GM19025 (cell line): ENCODE results near the gene DRAM1.
"Not testable (repeated sequence)": the region's sequence is repeated elsewhere in the genome, so short reads cannot be mapped to it uniquely, and the experiment has no call there.

Experiments used
- ATAC-seq: cut with Tn5 transposase; IDR thresholded peaks from one replicate; pipeline ENCODE4 v1.9.1; 2021; ENCODE audit warnings: mild to moderate bottlenecking, low read depth, moderate library complexity; ENCODE audit not compliant: unreplicated experiment

The DRAM1 gene

GRCh38 chr12:101892794-101893193 is 15.4 kb downstream of the DRAM1 start:
- ATAC-seq, result no peak

DNA sequence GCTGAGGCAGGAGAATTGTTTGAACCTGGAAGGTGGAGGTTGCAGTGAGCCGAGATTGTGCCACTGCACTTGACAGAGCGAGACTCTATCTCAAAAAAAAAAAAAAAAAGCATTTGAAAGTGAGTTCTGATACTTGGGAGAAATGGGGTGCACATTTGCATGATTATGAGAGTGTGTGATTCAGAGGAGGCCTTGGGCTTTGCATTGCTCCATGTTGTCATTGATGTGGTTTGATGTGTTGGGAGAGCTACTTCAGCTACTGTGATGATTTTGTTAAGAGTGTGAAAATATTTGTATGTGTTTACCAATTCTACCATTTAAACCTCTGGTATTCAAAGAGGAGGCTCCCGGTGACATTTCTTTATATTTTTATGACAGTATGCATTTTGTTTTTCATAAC is 24.4 kb downstream of the DRAM1 start:
- no peak for ATAC-seq

GRCh38 chr12:101902641-101903040 is 25.3 kb downstream of the DRAM1 start:
- no peak for ATAC-seq

DNA sequence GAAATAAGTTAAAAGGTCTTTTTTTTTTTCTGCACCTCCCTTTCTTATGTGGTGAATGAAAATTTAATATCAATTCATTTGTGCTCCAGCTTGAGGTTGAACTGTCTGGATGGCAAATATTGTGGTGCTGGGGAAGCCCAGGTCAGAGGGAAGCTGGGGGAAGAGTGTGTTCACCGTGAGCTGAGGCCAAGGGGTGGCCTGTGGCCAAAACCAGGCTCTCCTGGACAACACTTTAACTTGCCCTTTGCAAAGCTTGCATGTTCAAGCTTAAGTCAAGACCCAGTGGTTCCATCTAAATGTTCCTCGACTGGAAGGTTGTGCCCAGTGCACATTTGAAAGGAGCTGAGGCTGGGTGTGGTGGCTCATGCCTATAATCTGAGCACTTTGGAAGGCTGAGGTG is 28.8 kb downstream of the DRAM1 start:
- no peak for ATAC-seq

- no peak for ATAC-seq
These were observed 31.0 kb downstream of the DRAM1 start for GRCh38 chr12:101908395-101908794.

DNA sequence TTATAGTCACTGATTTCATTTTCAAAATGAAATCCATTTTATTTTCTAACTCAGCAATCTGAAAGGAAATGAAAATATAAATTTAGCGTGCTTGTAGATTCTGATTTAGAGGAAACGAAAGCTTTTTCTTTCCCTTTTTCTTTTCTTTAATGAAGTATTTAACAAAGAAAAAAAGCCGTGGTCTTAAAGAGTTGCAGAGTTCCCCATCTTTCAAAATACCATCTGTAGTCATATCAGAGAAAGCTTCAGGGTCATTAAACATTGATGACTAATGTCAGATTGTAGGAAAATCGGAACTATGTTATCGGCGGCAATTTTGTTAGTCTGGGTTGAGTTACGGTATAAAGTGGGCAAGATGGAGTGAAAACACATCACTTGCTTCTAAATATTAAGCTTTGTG is 32.3 kb downstream of the DRAM1 start:
- no peak for ATAC-seq

DNA sequence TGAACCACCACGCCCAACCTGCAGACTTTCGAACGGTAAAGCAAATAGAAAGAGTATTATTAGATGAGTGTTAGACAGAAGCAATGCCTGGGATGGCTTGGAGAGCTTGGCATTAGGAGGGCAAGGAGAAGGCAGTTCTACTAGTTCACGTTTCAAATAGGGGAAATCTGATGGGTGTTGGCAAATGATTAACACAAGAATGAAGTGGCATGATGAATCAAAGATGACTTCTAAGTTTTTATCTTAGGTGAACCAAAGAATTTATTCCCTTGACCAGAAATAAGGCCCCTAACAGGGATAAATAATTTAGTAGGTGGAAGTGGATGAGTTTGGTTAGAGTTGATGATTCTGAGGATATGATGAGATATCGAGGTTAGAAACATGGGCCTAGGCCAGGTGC is 38.5 kb downstream of the DRAM1 start:
- ATAC-seq, result no peak

- ATAC-seq, result not testable (repeated sequence)
These were observed 41.4 kb downstream of the DRAM1 start for GRCh38 chr12:101918805-101919204.

DNA sequence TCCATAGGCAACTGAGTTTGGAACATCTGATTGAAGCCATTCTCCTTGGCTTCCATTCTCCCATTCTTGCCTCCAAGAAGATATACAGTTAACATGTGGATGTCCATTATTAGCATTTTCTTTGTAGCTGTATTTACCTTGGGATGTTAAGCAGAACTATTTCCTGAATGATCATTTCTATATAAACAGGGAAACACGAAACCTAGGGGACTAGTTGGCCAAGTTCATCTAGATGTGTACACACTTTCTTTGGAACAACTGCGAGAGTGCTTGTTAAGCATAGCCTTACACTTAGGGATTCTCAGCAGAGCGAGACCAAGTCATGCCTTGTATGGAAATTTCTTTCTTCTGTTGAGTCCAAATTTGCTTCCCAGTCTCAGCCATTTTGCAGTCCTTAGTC is 42.1 kb downstream of the DRAM1 start:
- no peak for ATAC-seq

- no peak for ATAC-seq
These were observed 43.5 kb downstream of the DRAM1 start for GRCh38 chr12:101920906-101921305.

DNA sequence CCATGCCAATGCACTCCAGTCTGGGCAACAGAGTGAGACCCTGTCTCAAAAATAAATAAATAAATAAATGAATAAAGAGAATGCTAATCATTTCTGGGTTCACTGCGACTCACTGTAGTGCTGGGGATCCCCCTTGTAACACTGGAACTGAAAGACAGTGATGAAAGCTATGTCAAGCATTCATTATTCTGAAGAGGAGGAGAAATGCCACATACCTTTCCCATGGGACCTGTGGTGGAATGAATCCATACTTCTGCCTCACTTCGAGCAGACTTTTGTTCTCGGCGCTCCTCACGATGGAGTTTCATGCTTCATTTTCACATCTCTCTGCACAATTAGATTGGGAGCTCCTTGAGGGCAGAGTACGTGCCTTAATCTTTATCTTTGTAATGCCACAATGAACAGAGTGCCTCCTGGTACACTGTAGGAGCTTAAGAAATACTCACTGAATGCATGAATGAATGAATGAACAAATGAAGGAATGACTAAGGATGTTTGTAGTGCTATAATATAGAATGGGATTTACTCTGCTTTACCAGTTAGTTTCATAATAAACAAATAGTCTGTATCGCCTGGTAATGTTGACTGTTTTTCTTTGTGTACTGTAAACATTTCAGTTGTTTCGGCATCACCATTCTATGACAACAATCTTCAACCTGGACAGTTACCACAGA is 45.8 kb downstream of the DRAM1 start:
- no peak for ATAC-seq

DNA sequence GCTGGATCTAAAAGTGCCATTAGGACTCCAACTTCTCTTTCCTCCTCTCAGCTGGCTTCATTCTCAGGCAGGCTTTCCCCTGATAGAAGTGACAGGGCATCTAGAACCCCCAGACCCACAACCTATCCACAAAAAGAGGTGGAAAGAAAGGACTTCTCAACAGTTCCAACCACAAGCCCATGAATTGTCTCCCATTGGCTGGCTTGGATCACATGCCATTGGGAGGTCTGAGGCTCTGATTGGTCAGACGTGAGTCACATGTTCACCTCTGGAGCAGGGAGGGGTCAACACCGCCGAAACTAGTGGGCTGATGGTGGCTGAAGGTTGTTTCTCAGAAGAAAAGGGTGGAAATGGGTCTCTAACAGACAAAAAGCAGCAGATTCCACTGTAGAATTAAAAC is 47.2 kb downstream of the DRAM1 start:
- no peak for ATAC-seq

DNA sequence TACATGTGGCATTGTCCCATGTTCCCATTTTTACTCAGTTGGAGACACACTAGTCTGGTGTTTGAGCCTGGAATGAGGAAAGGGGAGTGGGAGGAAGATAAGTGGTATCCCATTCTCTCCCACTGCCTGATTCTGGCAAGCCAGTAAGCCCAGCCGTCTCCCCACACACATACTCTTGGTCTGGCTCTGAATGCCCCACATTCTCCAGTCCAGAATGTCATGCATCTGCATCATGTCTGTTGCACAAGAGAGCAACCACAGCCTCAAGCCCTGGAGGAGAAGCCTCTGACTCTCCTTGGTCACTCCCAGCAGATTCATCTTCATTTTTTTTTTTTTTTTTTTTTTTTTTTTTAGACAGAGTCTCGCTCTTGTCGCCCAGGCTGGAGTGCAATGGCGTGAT is 48.0 kb downstream of the DRAM1 start:
- no peak for ATAC-seq

- no peak for ATAC-seq
These were observed 48.6 kb downstream of the DRAM1 start for GRCh38 chr12:101925935-101926334.

GRCh38 chr12:101927036-101927435 is 49.7 kb downstream of the DRAM1 start:
- ATAC-seq, result no peak

- ATAC-seq, result no peak
These were observed 50.6 kb downstream of the DRAM1 start for GRCh38 chr12:101927999-101928398.

- ATAC-seq, result no peak
These were observed 51.2 kb downstream of the DRAM1 start for GRCh38 chr12:101928556-101928955.

DNA sequence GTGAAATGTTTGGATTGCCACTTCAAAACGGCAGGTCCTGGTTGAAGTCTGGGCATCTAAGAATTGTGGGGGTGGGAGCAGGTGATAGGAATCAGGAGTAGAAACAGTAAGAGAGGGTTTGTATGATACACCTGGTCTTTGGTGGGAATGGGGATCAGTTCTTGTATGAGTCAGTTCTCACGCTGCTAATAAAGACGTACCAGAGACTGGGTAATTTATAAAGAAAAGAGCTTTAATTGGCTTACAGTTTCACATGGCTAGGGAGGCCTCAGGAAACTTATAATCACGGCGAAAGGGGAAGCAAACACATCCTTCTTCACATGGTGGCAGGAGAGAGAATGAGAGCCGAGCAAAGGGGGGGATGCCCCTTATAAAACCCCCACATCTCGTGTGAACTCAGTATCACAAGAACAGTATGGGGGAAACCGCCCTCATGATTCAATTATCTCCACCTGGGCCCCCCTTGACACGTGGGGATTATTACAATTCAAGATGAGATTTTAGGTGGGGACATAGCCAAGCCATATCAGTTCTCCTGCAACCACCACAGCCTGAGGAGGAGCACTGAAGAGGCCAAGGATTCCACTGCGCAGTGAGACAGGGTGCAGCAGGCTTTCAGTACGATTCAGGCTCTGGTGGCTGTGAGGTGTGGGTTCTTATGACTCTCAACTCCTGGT is 52.1 kb downstream of the DRAM1 start:
- ATAC-seq, result no peak

DNA sequence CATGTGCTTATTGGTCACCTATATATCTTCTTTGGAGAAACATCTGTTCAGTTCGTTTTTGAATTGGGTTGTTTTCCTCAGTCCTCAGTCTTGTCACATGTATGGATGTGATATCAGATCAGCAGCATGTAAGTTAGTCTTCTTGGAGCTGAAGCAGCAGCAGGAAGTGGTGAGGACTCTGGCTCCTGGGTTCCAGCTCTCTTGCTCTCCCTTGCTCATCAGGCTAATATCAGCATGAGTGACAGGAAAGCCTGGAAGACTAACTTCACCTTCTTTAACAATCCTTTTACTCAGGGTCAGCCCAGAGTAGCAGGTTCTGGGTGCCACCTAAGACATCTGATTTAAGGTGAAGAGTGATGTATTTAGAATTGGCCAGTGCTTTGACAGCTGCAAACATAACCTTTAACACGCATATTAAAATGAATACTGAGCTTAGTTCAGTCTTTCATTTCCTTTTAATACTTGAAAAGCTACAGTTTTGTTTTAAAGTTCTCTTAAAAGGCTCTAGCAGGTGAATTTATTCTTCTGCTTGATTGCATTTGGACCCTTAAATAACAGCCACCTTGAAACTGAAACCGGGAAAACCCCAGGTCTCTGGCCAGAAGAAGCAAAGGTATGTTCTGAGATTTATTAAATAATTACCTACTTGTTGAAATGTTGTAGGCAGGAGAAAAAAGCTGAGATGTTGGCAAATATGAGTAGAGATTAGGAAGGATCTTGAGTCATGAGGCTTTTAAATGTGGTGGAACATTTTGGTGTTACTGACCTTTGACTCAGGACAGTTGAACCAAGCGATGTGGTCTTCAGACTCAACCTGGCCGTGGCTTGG is 54.3 kb downstream of the DRAM1 start:
- peak; percentile 47 for ATAC-seq

GRCh38 chr12:101933866-101934514 is 56.6 kb downstream of the DRAM1 start:
- no peak for ATAC-seq
